ENCODE results near the gene DDAH1. TPM values are rescaled to one million over a fixed set of nuclear protein-coding genes. Genes with fewer than 3 reads are reported as not detected.

Gene DDAH1
- total and polyA plus RNA-seq, 2 of the 4 experiments (the other 2 are of a cell fraction) = 78.0 to 94.5 TPM

GRCh38 chr1:85279458-85280080 is 185.4 kb downstream of the DDAH1 start:
- peak overlapping the region; percentile 93 for H2BK120ac ChIP-seq (ENCODE audit: low read depth, low read length)
- peak overlapping the region; percentile 97 for H4K91ac ChIP-seq (ENCODE audit: insufficient read depth, low read depth, low read length)
- peak overlapping the region; percentile 94 for H3K56ac ChIP-seq (ENCODE audit: extremely low read depth, insufficient read depth, low read length)
- WGBS, 2 experiments (ENCODE audit: extremely low coverage in 2 of 2, insufficient read length in 1 of 2) = 91% methylated on average over 4 of the region's 10 CpGs; no CpG with 5 or more reads in 1 of the 2 experiments
- in situ Hi-C loops (cut with MboI; ENCODE audit: low sequenced_read_pairs) (no loop called here), dilution Hi-C loops (cut with HindIII; ENCODE audit: low sequenced_read_pairs, unreplicated experiment) (no loop called here), intact Hi-C loops (cut with micrococcal nuclease) (loop anchor here (5.0 kb wide), 1 partner anchor 1083 kb away; no protein-coding TSS in a partner anchor)
- ChIA-PET CTCF (interaction anchor here (0.6 kb wide), 1 partner anchor 1637 kb away, joined by 3 read pairs; no protein-coding TSS in a partner anchor), POLR2A (ENCODE audit: unreplicated experiment) (no interaction called here)
- peak overlapping the region; percentile 68 for H3K9ac ChIP-seq (ENCODE audit: low read depth, low read length)
- peak overlapping the region; percentile 89 for H2BK5ac ChIP-seq (ENCODE audit: low read depth, low read length, poor library complexity, severe bottlenecking)
- peaks cover 0 to 26% of the 10 kb centered on the region in 2 experiments; a peak in 2 of 4 replicates for H3K79me1 ChIP-seq (ENCODE audit: low read depth in 1 of 2, low read length in 2 of 2)
- peak overlapping the region; percentile 96 for H3K4ac ChIP-seq (ENCODE audit: low read depth, low read length)
- H4K20me1 ChIP-seq (ENCODE audit: insufficient read depth, low read length) = peaks cover 12% of the 10 kb centered on the region; the same call in 1 of the 2 replicates
- H4K5ac ChIP-seq (ENCODE audit: low read depth, low read length) = peak overlapping the region; percentile 80
- no peaks in the 10 kb centered on the region for H3K9me3 ChIP-seq (ENCODE audit: control insufficient read depth, insufficient read depth, low read length)
- no peaks in the 10 kb centered on the region for H3K27me3 ChIP-seq (ENCODE audit: control insufficient read depth, insufficient read depth, low read length)
- peaks cover 8% of the 10 kb centered on the region for H3K9me1 ChIP-seq (ENCODE audit: insufficient read depth, low read length)
- peak overlapping the region; percentile 93 for H2BK20ac ChIP-seq (ENCODE audit: low read depth, low read length)
- TF ChIP-seq CEBPB (IDR thresholded peaks at IDR 0.05; ENCODE audit: low read depth, low read length) (no peak), MAFK (IDR thresholded peaks at IDR 0.05; ENCODE audit: low read depth, low read length) (no peak), CHD1 (IDR thresholded peaks at IDR 0.05; ENCODE audit: low read depth, low read length) (no peak), NFE2L2 (IDR thresholded peaks at IDR 0.05; ENCODE audit: low read depth, low read length) (no peak), ELK1 (IDR thresholded peaks at IDR 0.05; ENCODE audit: borderline replicate concordance, low read depth, low read length) (no peak), RFX5 (IDR thresholded peaks at IDR 0.05; ENCODE audit: low read depth, low read length) (no peak), SMC3 (IDR thresholded peaks at IDR 0.05; ENCODE audit: low read depth, low read length) (no peak), RCOR1 (IDR thresholded peaks at IDR 0.05; ENCODE audit: insufficient replicate concordance, low read length) (no peak), USF2 (IDR thresholded peaks at IDR 0.05; ENCODE audit: low read depth, low read length) (no peak)
- H2BK15ac ChIP-seq (ENCODE audit: low read depth, low read length) = peak overlapping the region; percentile 96
- H4K8ac ChIP-seq (ENCODE audit: low read depth in 2 of 2, low read length in 2 of 2) = peak overlapping the region; percentile 78 to 97
- H3K4me3 ChIP-seq (ENCODE audit: insufficient read depth, low read depth, low read length) = no peak overlapping the region; the same call in 1 of the 2 replicates
- peak overlapping the region; percentile 97 for H2AK5ac ChIP-seq (ENCODE audit: low read depth, low read length)
- H2AFZ ChIP-seq (replicated peaks; ENCODE audit: low read length, poor library complexity) = peak overlapping the region; percentile 89
- BruUV-seq (replicated peaks) = no TSS peak
- H2AK9ac ChIP-seq (replicated peaks; ENCODE audit: low read depth, low read length, poor library complexity) = peak overlapping the region; percentile 75
- DNase-seq (no peak), ATAC-seq (ENCODE audit: low read depth) (no peak)
- no peaks in the 10 kb centered on the region for H3K36me3 ChIP-seq (ENCODE audit: control insufficient read depth, insufficient read depth, low read length)
- H3K18ac ChIP-seq (ENCODE audit: low read depth, low read length) = peak overlapping the region; percentile 79
- peak overlapping the region; percentile 86 for H3K4me2 ChIP-seq (ENCODE audit: low read depth, low read length)
- peak overlapping the region; percentile 85 for H3K27ac ChIP-seq (ENCODE audit: insufficient read depth, low read length)
- peak overlapping the region; percentile 94 for H3K23ac ChIP-seq (ENCODE audit: low read depth, low read length)
- H3K14ac ChIP-seq (replicated peaks; ENCODE audit: low read depth, low read length) = peak overlapping the region; percentile 94
- peaks cover 6% of the 10 kb centered on the region for H3K4me1 ChIP-seq (ENCODE audit: control insufficient read depth, insufficient read depth, low read length)
